Esophagus (tissue), 2 donors: ENCODE data around the gene MARK3. TPM values are rescaled to one million over a fixed set of nuclear protein-coding genes. Genes with fewer than 3 reads are reported as not detected.
A peak's percentile ranks its signal among the peaks of the same experiment; 100 is the strongest.

ENCODE experiments used
- H3K27ac ChIP-seq, 2 donors: one replicate each; pipeline ENCODE4 v1.5.1; 2013; ENCODE audit warnings: low read depth in 2 of 2, mild to moderate bottlenecking in 2 of 2, inconsistent platforms in 1 of 2, low read length in 1 of 2, moderate library complexity in 1 of 2
- H3K27me3 ChIP-seq, 2 donors: one replicate each; pipeline ENCODE4 v1.6.1; 2013; ENCODE audit warnings: low read length in 2 of 2, control low read depth in 1 of 2, mild to moderate bottlenecking in 1 of 2; ENCODE audit not compliant: insufficient read depth in 2 of 2, control insufficient read depth in 1 of 2
- H3K36me3 ChIP-seq, 2 donors: one replicate each; pipeline ENCODE4 v1.6.1; 2013; ENCODE audit warnings: low read length in 1 of 2; ENCODE audit not compliant: control insufficient read depth in 2 of 2, insufficient read depth in 2 of 2
- H3K4me1 ChIP-seq, 2 donors: one replicate each; pipeline ENCODE4 v1.6.1; 2013; ENCODE audit warnings: low read length in 1 of 2; ENCODE audit not compliant: control insufficient read depth in 2 of 2, insufficient read depth in 2 of 2
- H3K4me3 ChIP-seq, 2 donors: one replicate each; pipeline ENCODE4 v1.5.1; 2013; ENCODE audit warnings: low read length in 2 of 2, mild to moderate bottlenecking in 2 of 2, low read depth in 1 of 2, moderate library complexity in 1 of 2
- H3K9me3 ChIP-seq, 2 donors: one replicate each; pipeline ENCODE4 v1.6.1; 2013; ENCODE audit warnings: mild to moderate bottlenecking in 2 of 2, low read depth in 1 of 2, low read length in 1 of 2, moderate library complexity in 1 of 2; ENCODE audit not compliant: control insufficient read depth in 2 of 2, insufficient read depth in 1 of 2
- WGBS, 2 donors: extraction: QIAGEN DNeasy Blood & Tissue Kit; methylation state at CpG; one replicate each; pipeline ENCODE4 v1.1.7; 2013; 5-methylcytosine and 5-hydroxymethylcytosine counted together
- polyA plus RNA-seq, 2 donors: library from polyadenylated mRNA; stranded (reverse); fragments of 200-250 nt; gene quantifications; one replicate each; pipeline ENCODE4 v1.2.3, GENCODE V29; 2013
- donor health status: healthy with polysubstance abuse.
- donor health status: Bipolar disorder and iron deficiency.

MARK3 gene
- polyA plus RNA-seq, 2 donors = 45.5 to 65.4 TPM

GRCh38 chr14:103362780-103363179, 22.4 kb upstream of the MARK3 start:
- Histone ChIP-seq H3K4me3 (no peak overlapping the region), H3K36me3 (no peaks in the 10 kb centered on the region), H3K27ac (peak overlapping the region in 1 of 2 donors; percentile 43), H3K4me1 (no peaks in the 10 kb centered on the region), H3K9me3 (peaks cover 0 to 2% of the 10 kb centered on the region in 2 donors), H3K27me3 (no peaks in the 10 kb centered on the region)
- WGBS, 2 donors = 56 to 57% methylated on average over 1 of the region's 1 CpG

GRCh38 chr14:103366741-103367140, 18.5 kb upstream of the MARK3 start:
- H3K4me3 ChIP-seq = no peak overlapping the region
- H3K27me3 ChIP-seq = no peaks in the 10 kb centered on the region
- H3K36me3 ChIP-seq = no peaks in the 10 kb centered on the region
- 84 to 86% methylated on average over 6 of the region's 6 CpGs for WGBS, 2 donors
- H3K4me1 ChIP-seq = no peaks in the 10 kb centered on the region
- H3K9me3 ChIP-seq = peaks cover 0 to 2% of the 10 kb centered on the region in 2 donors
- H3K27ac ChIP-seq = no peak overlapping the region

- H3K27me3 ChIP-seq = no peaks in the 10 kb centered on the region
- WGBS, 2 donors = 65 to 70% methylated on average over 4 of the region's 4 CpGs
- H3K9me3 ChIP-seq = peaks cover 0 to under 1% of the 10 kb centered on the region in 2 donors
- no peaks in the 10 kb centered on the region for H3K4me1 ChIP-seq
- peak overlapping the region in 1 of 2 donors; percentile 15 for H3K27ac ChIP-seq
- H3K36me3 ChIP-seq = no peaks in the 10 kb centered on the region
- H3K4me3 ChIP-seq = no peak overlapping the region
These were observed 17.2 kb upstream of the MARK3 start for GRCh38 chr14:103367995-103368394.

GRCh38 chr14:103370087-103370486, 15.1 kb upstream of the MARK3 start:
- whole genome bisulfite sequencing, 2 donors = 82 to 96% methylated on average over 3 of the region's 3 CpGs
- H3K4me1 ChIP-seq = no peaks in the 10 kb centered on the region
- no peak overlapping the region for H3K27ac ChIP-seq
- H3K4me3 ChIP-seq = no peak overlapping the region
- no peaks in the 10 kb centered on the region for H3K9me3 ChIP-seq
- H3K27me3 ChIP-seq = no peaks in the 10 kb centered on the region
- H3K36me3 ChIP-seq = no peaks in the 10 kb centered on the region

GRCh38 chr14:103372017-103372416, 13.2 kb upstream of the MARK3 start:
- no peaks in the 10 kb centered on the region for H3K36me3 ChIP-seq
- H3K4me3 ChIP-seq = no peak overlapping the region
- H3K27me3 ChIP-seq = no peaks in the 10 kb centered on the region
- 62 to 66% methylated on average over 15 to 23 of the region's 23 CpGs for WGBS, 2 donors
- H3K4me1 ChIP-seq = no peaks in the 10 kb centered on the region
- H3K27ac ChIP-seq = no peak overlapping the region
- no peaks in the 10 kb centered on the region for H3K9me3 ChIP-seq

GRCh38 chr14:103372552-103373304, 12.5 kb upstream of the MARK3 start:
- H3K27ac ChIP-seq = peak overlapping the region in 1 of 2 donors; percentile 17
- no peaks in the 10 kb centered on the region for H3K4me1 ChIP-seq
- WGBS, 2 donors = 59 to 67% methylated on average over 11 of the region's 11 CpGs
- H3K27me3 ChIP-seq = no peaks in the 10 kb centered on the region
- H3K36me3 ChIP-seq = no peaks in the 10 kb centered on the region
- no peak overlapping the region for H3K4me3 ChIP-seq
- no peaks in the 10 kb centered on the region for H3K9me3 ChIP-seq

- Histone ChIP-seq H3K4me1 (peaks cover 0 to 4% of the 10 kb centered on the region in 2 donors), H3K27ac (no peak overlapping the region), H3K36me3 (no peaks in the 10 kb centered on the region), H3K27me3 (no peaks in the 10 kb centered on the region), H3K9me3 (no peaks in the 10 kb centered on the region), H3K4me3 (no peak overlapping the region)
- WGBS, 2 donors = 85 to 86% methylated on average over 11 of the region's 11 CpGs
These were observed 11.1 kb upstream of the MARK3 start for GRCh38 chr14:103374121-103374520.

- H3K4me3 ChIP-seq = no peak overlapping the region
- no peaks in the 10 kb centered on the region for H3K27me3 ChIP-seq
- no peaks in the 10 kb centered on the region for H3K36me3 ChIP-seq
- no peaks in the 10 kb centered on the region for H3K9me3 ChIP-seq
- peak overlapping the region in 1 of 2 donors; percentile 80 for H3K27ac ChIP-seq
- H3K4me1 ChIP-seq = peaks cover 0 to 4% of the 10 kb centered on the region in 2 donors
- WGBS, 2 donors = 74 to 78% methylated on average over 2 of the region's 2 CpGs
These were observed 7.6 kb upstream of the MARK3 start for GRCh38 chr14:103377522-103378037.

- 78 to 89% methylated on average over 14 of the region's 14 CpGs for WGBS, 2 donors
- no peaks in the 10 kb centered on the region for H3K36me3 ChIP-seq
- peaks cover 0 to 4% of the 10 kb centered on the region in 2 donors for H3K4me1 ChIP-seq
- H3K9me3 ChIP-seq = no peaks in the 10 kb centered on the region
- H3K27ac ChIP-seq = peak overlapping the region in 1 of 2 donors; percentile 80
- no peaks in the 10 kb centered on the region for H3K27me3 ChIP-seq
- no peak overlapping the region for H3K4me3 ChIP-seq
These were observed 7.0 kb upstream of the MARK3 start for GRCh38 chr14:103378038-103378854.
